ENCODE results near the gene TMCO4. TPM values are rescaled to one million over a fixed set of nuclear protein-coding genes. Genes with fewer than 3 reads are reported as not detected.

TMCO4 gene
- total RNA-seq, 2 experiments from 2014 or later, result 1.2 to 8.1 TPM

DNA sequence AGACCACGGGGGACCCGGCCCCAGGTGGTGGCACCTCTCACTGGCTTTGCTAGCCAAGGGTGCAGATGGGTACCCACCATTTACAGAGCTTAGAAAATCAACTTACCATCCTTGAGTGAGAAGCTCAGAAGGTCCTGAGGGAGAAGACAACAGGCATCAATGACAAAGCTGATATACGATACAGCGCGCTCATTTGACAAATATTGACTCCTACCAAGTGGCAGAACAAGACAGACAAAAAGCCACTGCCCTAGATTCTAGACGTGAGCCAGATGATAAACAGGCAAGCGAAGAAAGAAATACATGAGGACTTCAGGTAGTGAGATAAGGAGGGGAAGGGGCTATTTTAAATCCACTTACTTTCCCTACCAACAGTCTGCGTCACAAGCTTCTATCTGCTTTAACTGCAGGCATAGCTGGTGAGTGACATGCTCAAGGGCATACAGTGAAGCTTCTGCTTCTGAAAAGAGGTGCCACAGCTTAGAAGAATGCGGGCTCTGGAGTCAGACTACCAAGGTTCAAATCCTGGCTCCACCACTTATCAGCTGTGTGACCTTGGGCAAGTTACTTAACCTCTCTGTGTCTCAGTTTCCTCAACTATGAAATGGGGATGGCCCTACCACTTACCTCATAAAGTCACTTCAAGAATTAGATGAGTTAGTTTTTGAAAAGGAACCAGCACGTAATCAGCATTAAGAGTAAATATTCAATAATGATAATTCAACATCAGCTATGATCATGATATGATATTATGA lies 29.1 kb downstream of the TMCO4 start:
- no peak overlapping the region for H3K27ac ChIP-seq (ENCODE audit: low read depth, low read length, poor library complexity, severe bottlenecking)
- H3K36me3 ChIP-seq (ENCODE audit: insufficient read depth, low read length), result no peaks in the 10 kb centered on the region
- intact Hi-C loops (cut with micrococcal nuclease; ENCODE audit: unreplicated experiment), result no loop called here
- no peaks in the 10 kb centered on the region for H3K4me1 ChIP-seq (ENCODE audit: insufficient read depth, low read length, poor library complexity, severe bottlenecking)
- no peaks in the 10 kb centered on the region for H3K9me3 ChIP-seq (ENCODE audit: low read length)
- no peaks in the 10 kb centered on the region for H3K9me2 ChIP-seq (ENCODE audit: insufficient read depth, low read length)
- H3K4me2 ChIP-seq (ENCODE audit: low read length), result no peak overlapping the region
- TF ChIP-seq EZH2phosphoT487 (IDR thresholded peaks at IDR 0.05; ENCODE audit: borderline replicate concordance, low read depth, low read length), result no peak
- TF ChIP-seq, protein P1, sequence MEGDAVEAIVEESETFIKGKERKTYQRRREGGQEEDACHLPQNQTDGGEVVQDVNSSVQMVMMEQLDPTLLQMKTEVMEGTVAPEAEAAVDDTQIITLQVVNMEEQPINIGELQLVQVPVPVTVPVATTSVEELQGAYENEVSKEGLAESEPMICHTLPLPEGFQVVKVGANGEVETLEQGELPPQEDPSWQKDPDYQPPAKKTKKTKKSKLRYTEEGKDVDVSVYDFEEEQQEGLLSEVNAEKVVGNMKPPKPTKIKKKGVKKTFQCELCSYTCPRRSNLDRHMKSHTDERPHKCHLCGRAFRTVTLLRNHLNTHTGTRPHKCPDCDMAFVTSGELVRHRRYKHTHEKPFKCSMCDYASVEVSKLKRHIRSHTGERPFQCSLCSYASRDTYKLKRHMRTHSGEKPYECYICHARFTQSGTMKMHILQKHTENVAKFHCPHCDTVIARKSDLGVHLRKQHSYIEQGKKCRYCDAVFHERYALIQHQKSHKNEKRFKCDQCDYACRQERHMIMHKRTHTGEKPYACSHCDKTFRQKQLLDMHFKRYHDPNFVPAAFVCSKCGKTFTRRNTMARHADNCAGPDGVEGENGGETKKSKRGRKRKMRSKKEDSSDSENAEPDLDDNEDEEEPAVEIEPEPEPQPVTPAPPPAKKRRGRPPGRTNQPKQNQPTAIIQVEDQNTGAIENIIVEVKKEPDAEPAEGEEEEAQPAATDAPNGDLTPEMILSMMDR (conservative IDR thresholded peaks at IDR 0.05; ENCODE audit: low read length), result no peak
- H4K20me1 ChIP-seq (ENCODE audit: insufficient read depth, low read length), result no peaks in the 10 kb centered on the region
- POLR2A ChIA-PET, result no interaction called here
- no peak overlapping the region for H3K4me3 ChIP-seq (ENCODE audit: low read depth, low read length, poor library complexity, severe bottlenecking)
- BruUV-seq (replicated peaks), result no TSS peak
- no peaks in the 10 kb centered on the region for H3K79me2 ChIP-seq (ENCODE audit: insufficient read depth, low read depth, low read length)
- H2AFZ ChIP-seq (ENCODE audit: low read length), result no peak overlapping the region
- CTCF ChIA-PET (ENCODE audit: unreplicated experiment), result no interaction called here
- no peak for DNase-seq (ENCODE audit: low spot score)

DNA sequence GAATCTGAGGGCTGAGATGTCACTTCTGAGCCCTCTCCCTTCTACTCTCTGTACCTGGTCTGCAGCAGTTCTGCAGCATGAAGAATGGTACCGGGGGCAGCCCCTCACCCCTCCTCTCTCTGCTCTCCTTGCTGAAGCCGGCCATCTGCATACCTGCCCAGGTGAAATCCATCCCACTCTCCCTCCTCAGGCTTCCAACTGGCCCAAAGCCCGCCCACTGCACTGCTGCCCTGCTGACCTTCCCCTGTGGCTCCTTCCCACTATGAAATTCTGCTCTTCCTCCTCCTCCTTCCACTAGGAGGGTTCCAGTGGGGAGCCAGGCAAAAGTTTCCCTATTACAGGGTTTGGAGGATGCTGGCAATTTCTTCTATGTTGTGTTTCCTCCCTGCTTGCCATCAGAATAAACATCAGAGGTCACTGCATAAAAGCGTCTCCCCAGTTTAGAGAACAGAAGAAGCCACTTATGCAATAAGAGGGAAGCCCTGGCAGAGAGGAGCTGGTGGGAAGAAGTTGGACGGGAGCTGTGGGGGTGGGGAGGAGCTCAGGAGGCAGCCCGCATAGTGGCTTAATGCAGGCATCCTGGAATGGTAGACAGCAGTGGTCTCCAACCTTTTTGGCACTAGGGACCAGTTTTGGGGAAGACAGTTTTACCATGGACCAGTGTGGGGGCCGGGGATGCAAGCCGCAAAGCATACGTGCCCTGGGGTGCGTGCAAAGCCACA lies 30.3 kb downstream of the TMCO4 start:
- no peak for TF ChIP-seq EZH2phosphoT487 (IDR thresholded peaks at IDR 0.05; ENCODE audit: borderline replicate concordance, low read depth, low read length)
- TF ChIP-seq, protein P1 (conservative IDR thresholded peaks at IDR 0.05; ENCODE audit: low read length), result no peak
- intact Hi-C loops (cut with micrococcal nuclease; ENCODE audit: unreplicated experiment), result no loop called here
- Histone ChIP-seq H4K20me1 (ENCODE audit: insufficient read depth, low read length) (no peaks in the 10 kb centered on the region), H3K36me3 (ENCODE audit: insufficient read depth, low read length) (no peaks in the 10 kb centered on the region), H2AFZ (ENCODE audit: low read length) (no peak overlapping the region), H3K79me2 (ENCODE audit: insufficient read depth, low read depth, low read length) (no peaks in the 10 kb centered on the region), H3K4me3 (ENCODE audit: low read depth, low read length, poor library complexity, severe bottlenecking) (no peak overlapping the region), H3K27ac (ENCODE audit: low read depth, low read length, poor library complexity, severe bottlenecking) (no peak overlapping the region), H3K4me2 (ENCODE audit: low read length) (no peak overlapping the region), H3K9me2 (ENCODE audit: insufficient read depth, low read length) (no peaks in the 10 kb centered on the region), H3K4me1 (ENCODE audit: insufficient read depth, low read length, poor library complexity, severe bottlenecking) (peaks cover 7% of the 10 kb centered on the region), H3K9me3 (ENCODE audit: low read length) (no peaks in the 10 kb centered on the region)
- CTCF ChIA-PET (ENCODE audit: unreplicated experiment), result no interaction called here
- POLR2A ChIA-PET, result no interaction called here
- BruUV-seq (replicated peaks), result no TSS peak
- no peak for DNase-seq (ENCODE audit: low spot score)
